Fibroblast of lung (primary cell): Measurements from ENCODE around the gene FAM135A.

Experiments used
- EZH2 ChIP-seq: IDR thresholded peaks from 2 replicates; pipeline ENCODE4 v1.5.1; 2012; ENCODE audit warnings: low read length, control low read depth, mild to moderate bottlenecking; ENCODE audit errors: missing control alignments
- TF ChIP-seq, protein P1 (sequence below), 2 donors: IDR thresholded peaks in 1 of 2; conservative IDR thresholded peaks in 1 of 2; 1 replicate in 1 of 2; 2 replicates in 1 of 2; pipeline ENCODE4 v1.5.1; 2011 to 2012; ENCODE audit warnings: low read length in 2 of 2, control low read depth in 1 of 2, inconsistent platforms in 1 of 2, low read depth in 1 of 2, mild to moderate bottlenecking in 1 of 2

- TF ChIP-seq, protein P1, sequence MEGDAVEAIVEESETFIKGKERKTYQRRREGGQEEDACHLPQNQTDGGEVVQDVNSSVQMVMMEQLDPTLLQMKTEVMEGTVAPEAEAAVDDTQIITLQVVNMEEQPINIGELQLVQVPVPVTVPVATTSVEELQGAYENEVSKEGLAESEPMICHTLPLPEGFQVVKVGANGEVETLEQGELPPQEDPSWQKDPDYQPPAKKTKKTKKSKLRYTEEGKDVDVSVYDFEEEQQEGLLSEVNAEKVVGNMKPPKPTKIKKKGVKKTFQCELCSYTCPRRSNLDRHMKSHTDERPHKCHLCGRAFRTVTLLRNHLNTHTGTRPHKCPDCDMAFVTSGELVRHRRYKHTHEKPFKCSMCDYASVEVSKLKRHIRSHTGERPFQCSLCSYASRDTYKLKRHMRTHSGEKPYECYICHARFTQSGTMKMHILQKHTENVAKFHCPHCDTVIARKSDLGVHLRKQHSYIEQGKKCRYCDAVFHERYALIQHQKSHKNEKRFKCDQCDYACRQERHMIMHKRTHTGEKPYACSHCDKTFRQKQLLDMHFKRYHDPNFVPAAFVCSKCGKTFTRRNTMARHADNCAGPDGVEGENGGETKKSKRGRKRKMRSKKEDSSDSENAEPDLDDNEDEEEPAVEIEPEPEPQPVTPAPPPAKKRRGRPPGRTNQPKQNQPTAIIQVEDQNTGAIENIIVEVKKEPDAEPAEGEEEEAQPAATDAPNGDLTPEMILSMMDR (conservative IDR thresholded peaks at IDR 0.05 in 1 of 2, IDR thresholded peaks at IDR 0.05 in 1 of 2; ENCODE audit: low read depth in 1 of 2, low read length in 2 of 2) = no peak
- TF ChIP-seq EZH2 = no peak
These were observed 8.2 kb downstream of the FAM135A start for GRCh38 chr6:70421509-70421908.
